ENCODE data around the gene DCTN5. TPM values are rescaled to one million over a fixed set of nuclear protein-coding genes. Genes with fewer than 3 reads are reported as not detected.

The DCTN5 gene
- total and polyA plus RNA-seq, 4 donors = 9.0 to 44.7 (median 29.1) TPM

- intact Hi-C loops (cut with DNase I) = no loop called here
- H3K36me3 ChIP-seq (ENCODE audit: control insufficient read depth in 1 of 2, insufficient read depth in 2 of 2, low read length in 1 of 2) = peaks cover 8 to 19% of the 10 kb centered on the region in 2 donors
- H3K27ac ChIP-seq (ENCODE audit: low read depth in 1 of 2, low read length in 2 of 2) = no peak overlapping the region
- ATAC-seq (ENCODE audit: low FRiP score) (no peak), DNase-seq (no peak)
- no peaks in the 10 kb centered on the region for H3K9me3 ChIP-seq (ENCODE audit: control insufficient read depth, low read length)
- H3K4me1 ChIP-seq (ENCODE audit: control insufficient read depth in 1 of 2, insufficient read depth in 2 of 2, low read length in 2 of 2) = no peaks in the 10 kb centered on the region
- 89 to 93% methylated on average over 4 of the region's 4 CpGs for WGBS, 2 donors
- no peaks in the 10 kb centered on the region for H3K27me3 ChIP-seq (ENCODE audit: control insufficient read depth in 1 of 2, insufficient read depth in 2 of 2, low read length in 1 of 2)
- H3K4me3 ChIP-seq (ENCODE audit: low read length in 2 of 2) = no peak overlapping the region
Observed at GRCh38 chr16:23668873-23669272, 27.6 kb downstream of the DCTN5 start.

GRCh38 chr16:23670137-23670776, 29.0 kb downstream of the DCTN5 start:
- no peaks in the 10 kb centered on the region for H3K4me1 ChIP-seq (ENCODE audit: control insufficient read depth in 1 of 2, insufficient read depth in 2 of 2, low read length in 2 of 2)
- WGBS, 2 donors = 69 to 79% methylated on average over 4 of the region's 4 CpGs
- H3K9me3 ChIP-seq (ENCODE audit: control insufficient read depth, low read length) = no peaks in the 10 kb centered on the region
- intact Hi-C loops (cut with DNase I) = no loop called here
- no peak for ATAC-seq (ENCODE audit: low FRiP score)
- H3K36me3 ChIP-seq (ENCODE audit: control insufficient read depth in 1 of 2, insufficient read depth in 2 of 2, low read length in 1 of 2) = peaks cover 8 to 16% of the 10 kb centered on the region in 2 donors
- no peak overlapping the region for H3K4me3 ChIP-seq (ENCODE audit: low read length in 2 of 2)
- no peaks in the 10 kb centered on the region for H3K27me3 ChIP-seq (ENCODE audit: control insufficient read depth in 1 of 2, insufficient read depth in 2 of 2, low read length in 1 of 2)
- H3K27ac ChIP-seq (ENCODE audit: low read depth in 1 of 2, low read length in 2 of 2) = no peak overlapping the region
- DNase-seq = no peak

- no peaks in the 10 kb centered on the region for H3K9me3 ChIP-seq (ENCODE audit: control insufficient read depth, low read length)
- ATAC-seq (ENCODE audit: low FRiP score) = no peak
- peaks cover 0 to 6% of the 10 kb centered on the region in 2 donors for H3K36me3 ChIP-seq (ENCODE audit: control insufficient read depth in 1 of 2, insufficient read depth in 2 of 2, low read length in 1 of 2)
- H3K4me3 ChIP-seq (ENCODE audit: low read length in 2 of 2) = no peak overlapping the region
- intact Hi-C loops (cut with DNase I) = no loop called here
- H3K4me1 ChIP-seq (ENCODE audit: control insufficient read depth in 1 of 2, insufficient read depth in 2 of 2, low read length in 2 of 2) = no peaks in the 10 kb centered on the region
- 76 to 79% methylated on average over 8 of the region's 8 CpGs for WGBS, 2 donors
- no peak for DNase-seq
- H3K27me3 ChIP-seq (ENCODE audit: control insufficient read depth in 1 of 2, insufficient read depth in 2 of 2, low read length in 1 of 2) = no peaks in the 10 kb centered on the region
- no peak overlapping the region for H3K27ac ChIP-seq (ENCODE audit: low read depth in 1 of 2, low read length in 2 of 2)
Observed at GRCh38 chr16:23673971-23674614, 32.8 kb downstream of the DCTN5 start.

- DNase-seq = no peak
- Histone ChIP-seq H3K36me3 (ENCODE audit: control insufficient read depth in 1 of 2, insufficient read depth in 2 of 2, low read length in 1 of 2) (peaks cover 0 to 2% of the 10 kb centered on the region in 2 donors), H3K27me3 (ENCODE audit: control insufficient read depth in 1 of 2, insufficient read depth in 2 of 2, low read length in 1 of 2) (no peaks in the 10 kb centered on the region), H3K9me3 (ENCODE audit: control insufficient read depth, low read length) (no peaks in the 10 kb centered on the region), H3K4me1 (ENCODE audit: control insufficient read depth in 1 of 2, insufficient read depth in 2 of 2, low read length in 2 of 2) (no peaks in the 10 kb centered on the region), H3K27ac (ENCODE audit: low read depth in 1 of 2, low read length in 2 of 2) (no peak overlapping the region), H3K4me3 (ENCODE audit: low read length in 2 of 2) (no peak overlapping the region)
- WGBS, 2 donors = 95 to 97% methylated on average over 2 of the region's 2 CpGs
- intact Hi-C loops (cut with DNase I) = no loop called here
- no peak for ATAC-seq (ENCODE audit: low FRiP score)
Observed at GRCh38 chr16:23676924-23677480, 35.7 kb downstream of the DCTN5 start.

GRCh38 chr16:23678430-23679273, 37.4 kb downstream of the DCTN5 start, which contains the start of gene PLK1:
Gene PLK1 (plus strand): TSS chr16:23678889. CDS start chr16:23678933, 44 bp downstream.
- H3K36me3 ChIP-seq (ENCODE audit: control insufficient read depth in 1 of 2, insufficient read depth in 2 of 2, low read length in 1 of 2) = peaks cover 0 to 2% of the 10 kb centered on the region in 2 donors
- peak within 1 kb of the TSS; percentile 39 to 41 for H3K4me3 ChIP-seq (ENCODE audit: low read length in 2 of 2)
- no peaks in the 10 kb centered on the region for H3K9me3 ChIP-seq (ENCODE audit: control insufficient read depth, low read length)
- H3K27ac ChIP-seq (ENCODE audit: low read depth in 1 of 2, low read length in 2 of 2) = no peak within 1 kb of the TSS
- 1% methylated on average over 75 of the region's 75 CpGs for WGBS, 2 donors
- peak; percentile 91 for ATAC-seq (ENCODE audit: low FRiP score)
- peak; percentile 84 to 91 for DNase-seq
- H3K27me3 ChIP-seq (ENCODE audit: control insufficient read depth in 1 of 2, insufficient read depth in 2 of 2, low read length in 1 of 2) = no peaks in the 10 kb centered on the region
- H3K4me1 ChIP-seq (ENCODE audit: control insufficient read depth in 1 of 2, insufficient read depth in 2 of 2, low read length in 2 of 2) = no peaks in the 10 kb centered on the region
- intact Hi-C loops (cut with DNase I) = no loop called here

GRCh38 chr16:23679274-23679985, 38.2 kb downstream of the DCTN5 start:
- WGBS, 2 donors = 14% methylated on average over 24 of the region's 24 CpGs
- ATAC-seq (ENCODE audit: low FRiP score) = no peak
- DNase-seq = no peak
- no peak overlapping the region for H3K27ac ChIP-seq (ENCODE audit: low read depth in 1 of 2, low read length in 2 of 2)
- no peaks in the 10 kb centered on the region for H3K9me3 ChIP-seq (ENCODE audit: control insufficient read depth, low read length)
- intact Hi-C loops (cut with DNase I) = no loop called here
- no peaks in the 10 kb centered on the region for H3K4me1 ChIP-seq (ENCODE audit: control insufficient read depth in 1 of 2, insufficient read depth in 2 of 2, low read length in 2 of 2)
- H3K4me3 ChIP-seq (ENCODE audit: low read length in 2 of 2) = no peak overlapping the region
- H3K27me3 ChIP-seq (ENCODE audit: control insufficient read depth in 1 of 2, insufficient read depth in 2 of 2, low read length in 1 of 2) = no peaks in the 10 kb centered on the region
- H3K36me3 ChIP-seq (ENCODE audit: control insufficient read depth in 1 of 2, insufficient read depth in 2 of 2, low read length in 1 of 2) = no peaks in the 10 kb centered on the region

- DNase-seq (no peak), ATAC-seq (ENCODE audit: low FRiP score) (no peak)
- H3K36me3 ChIP-seq (ENCODE audit: control insufficient read depth in 1 of 2, insufficient read depth in 2 of 2, low read length in 1 of 2) = no peaks in the 10 kb centered on the region
- no peaks in the 10 kb centered on the region for H3K27me3 ChIP-seq (ENCODE audit: control insufficient read depth in 1 of 2, insufficient read depth in 2 of 2, low read length in 1 of 2)
- intact Hi-C loops (cut with DNase I) = no loop called here
- H3K9me3 ChIP-seq (ENCODE audit: control insufficient read depth, low read length) = no peaks in the 10 kb centered on the region
- H3K27ac ChIP-seq (ENCODE audit: low read depth in 1 of 2, low read length in 2 of 2) = no peak overlapping the region
- 41 to 46% methylated on average over 6 of the region's 6 CpGs for WGBS, 2 donors
- H3K4me3 ChIP-seq (ENCODE audit: low read length in 2 of 2) = no peak overlapping the region
- no peaks in the 10 kb centered on the region for H3K4me1 ChIP-seq (ENCODE audit: control insufficient read depth in 1 of 2, insufficient read depth in 2 of 2, low read length in 2 of 2)
Observed at GRCh38 chr16:23679986-23680336, 38.7 kb downstream of the DCTN5 start.

- no peak overlapping the region for H3K4me3 ChIP-seq (ENCODE audit: low read length in 2 of 2)
- H3K36me3 ChIP-seq (ENCODE audit: control insufficient read depth in 1 of 2, insufficient read depth in 2 of 2, low read length in 1 of 2) = no peaks in the 10 kb centered on the region
- no peak overlapping the region for H3K27ac ChIP-seq (ENCODE audit: low read depth in 1 of 2, low read length in 2 of 2)
- H3K4me1 ChIP-seq (ENCODE audit: control insufficient read depth in 1 of 2, insufficient read depth in 2 of 2, low read length in 2 of 2) = no peaks in the 10 kb centered on the region
- no peak for ATAC-seq (ENCODE audit: low FRiP score)
- no peaks in the 10 kb centered on the region for H3K27me3 ChIP-seq (ENCODE audit: control insufficient read depth in 1 of 2, insufficient read depth in 2 of 2, low read length in 1 of 2)
- WGBS, 2 donors = 93 to 94% methylated on average over 1 of the region's 1 CpG
- intact Hi-C loops (cut with DNase I) = no loop called here
- no peak for DNase-seq
- no peaks in the 10 kb centered on the region for H3K9me3 ChIP-seq (ENCODE audit: control insufficient read depth, low read length)
Observed at GRCh38 chr16:23682181-23682580, 40.9 kb downstream of the DCTN5 start.
